PC-3 (cell line): ENCODE data around the gene ADAMTSL1.

Experiments
- EZH2 ChIP-seq: fragments of 300-600 bp; sonication (generic); IDR thresholded peaks from one replicate; pipeline ENCODE4 v1.6.1; 2017; ENCODE audit warnings: antibody characterized with exemption, mild to moderate bottlenecking, low read length; ENCODE audit not compliant: unreplicated experiment
- EZH2phosphoT487 ChIP-seq: fragments of 300-600 bp; sonication (generic); IDR thresholded peaks from 2 replicates; pipeline ENCODE4 v1.6.1; 2018; ENCODE audit warnings: mild to moderate bottlenecking, antibody characterized with exemption, low read length, borderline replicate concordance
- TF ChIP-seq, protein P1 (sequence below): fragments of 300-600 bp; sonication (generic); conservative IDR thresholded peaks from 2 replicates; pipeline ENCODE4 v1.5.1; 2017; ENCODE audit warnings: antibody characterized with exemption, low read depth, mild to moderate bottlenecking, low read length

GRCh38 chr9:18707489-18708205 lies 233.7 kb downstream of the ADAMTSL1 start:
- TF ChIP-seq, protein P1, sequence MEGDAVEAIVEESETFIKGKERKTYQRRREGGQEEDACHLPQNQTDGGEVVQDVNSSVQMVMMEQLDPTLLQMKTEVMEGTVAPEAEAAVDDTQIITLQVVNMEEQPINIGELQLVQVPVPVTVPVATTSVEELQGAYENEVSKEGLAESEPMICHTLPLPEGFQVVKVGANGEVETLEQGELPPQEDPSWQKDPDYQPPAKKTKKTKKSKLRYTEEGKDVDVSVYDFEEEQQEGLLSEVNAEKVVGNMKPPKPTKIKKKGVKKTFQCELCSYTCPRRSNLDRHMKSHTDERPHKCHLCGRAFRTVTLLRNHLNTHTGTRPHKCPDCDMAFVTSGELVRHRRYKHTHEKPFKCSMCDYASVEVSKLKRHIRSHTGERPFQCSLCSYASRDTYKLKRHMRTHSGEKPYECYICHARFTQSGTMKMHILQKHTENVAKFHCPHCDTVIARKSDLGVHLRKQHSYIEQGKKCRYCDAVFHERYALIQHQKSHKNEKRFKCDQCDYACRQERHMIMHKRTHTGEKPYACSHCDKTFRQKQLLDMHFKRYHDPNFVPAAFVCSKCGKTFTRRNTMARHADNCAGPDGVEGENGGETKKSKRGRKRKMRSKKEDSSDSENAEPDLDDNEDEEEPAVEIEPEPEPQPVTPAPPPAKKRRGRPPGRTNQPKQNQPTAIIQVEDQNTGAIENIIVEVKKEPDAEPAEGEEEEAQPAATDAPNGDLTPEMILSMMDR = no peak
- TF ChIP-seq EZH2 (no peak), EZH2phosphoT487 (no peak)
